B cell (primary cell): ENCODE results near the gene C5orf34. TPM values are rescaled to one million over a fixed set of nuclear protein-coding genes. Genes with fewer than 3 reads are reported as not detected.

ENCODE experiments used
- ATAC-seq: fragments of 200-7000 bp; cut with Tn5 transposase; one replicate; pipeline ENCODE4 v1.10.0; 2021; ENCODE audit warnings: low read depth, mild to moderate bottlenecking, moderate number of reproducible peaks, moderate library complexity
- CTCF ChIA-PET: fragments of 350-600 bp; sonication (Branson Sonifier 250); formaldehyde crosslinking; loops from one replicate; lab custom pipeline; 2021; ENCODE audit warnings: antibody characterized with exemption, inconsistent platforms; lab: Charles Lee
- POLR2A ChIA-PET: fragments of 350-600 bp; sonication (Branson Sonifier 250); formaldehyde crosslinking; loops from one replicate; lab custom pipeline; 2021; ENCODE audit warnings: antibody characterized with exemption; lab: Charles Lee
- DNase-seq: peaks from one replicate; pipeline ENCODE4 v3.0.0; 2013
- H2AFZ ChIP-seq: 2 replicates; pipeline ENCODE4 v1.6.1; 2012; ENCODE audit warnings: mild to moderate bottlenecking, low read depth, low read length; ENCODE audit not compliant: insufficient read depth, poor library complexity, severe bottlenecking
- H3K27ac ChIP-seq, 2 donors: 1 replicate in 1 of 2; 2 replicates in 1 of 2; pipeline ENCODE4 v1.5.1; 2012 to 2013; ENCODE audit warnings: low read length in 2 of 2, mild to moderate bottlenecking in 2 of 2, moderate library complexity in 1 of 2
- H3K27me3 ChIP-seq, 4 experiments: fragments of 200-600 bp in 1 of 4; sonication (generic) in 1 of 4; replicated peaks in 1 of 4; 1 replicate in 2 of 4; 2 replicates in 2 of 4; pipeline versions ENCODE4 v1.6.1 to v1.7.0; 2013 to 2016; ENCODE audit warnings: low read length in 3 of 4, mild to moderate bottlenecking in 2 of 4, mixed read lengths in 1 of 4, moderate library complexity in 1 of 4; ENCODE audit not compliant: insufficient read depth in 4 of 4, control insufficient read depth in 3 of 4; ENCODE audit errors: control extremely low read depth in 1 of 4
- H3K36me3 ChIP-seq, 2 experiments: replicated peaks in 1 of 2; 1 replicate in 1 of 2; 2 replicates in 1 of 2; pipeline versions ENCODE4 v1.6.1 to v1.7.1; 2013; ENCODE audit warnings: low read length in 1 of 2; ENCODE audit not compliant: insufficient read depth in 2 of 2, control insufficient read depth in 1 of 2; ENCODE audit errors: control extremely low read depth in 1 of 2, extremely low read depth in 1 of 2
- H3K4me1 ChIP-seq, 2 donors: fragments of 200-600 bp in 1 of 2; sonication (generic) in 1 of 2; 1 replicate in 1 of 2; 2 replicates in 1 of 2; pipeline versions ENCODE4 v1.5.1 to v1.6.1; 2013 to 2017; ENCODE audit warnings: low read length in 2 of 2; ENCODE audit not compliant: control insufficient read depth in 2 of 2, insufficient read depth in 2 of 2
- H3K4me2 ChIP-seq: replicated peaks from 2 replicates; pipeline ENCODE3; 2012; ENCODE audit warnings: mild to moderate bottlenecking, low read depth, low read length; ENCODE audit not compliant: poor library complexity, severe bottlenecking
- H3K4me3 ChIP-seq, 5 experiments: fragments of 200-600 bp in 1 of 5; sonication (generic) in 1 of 5; 1 replicate in 3 of 5; 2 replicates in 2 of 5; pipeline versions ENCODE4 v1.5.1 to v1.7.0; 2011 to 2016; ENCODE audit warnings: low read length in 4 of 5, mild to moderate bottlenecking in 4 of 5, low read depth in 2 of 5, control low read depth in 1 of 5, moderate library complexity in 1 of 5; ENCODE audit not compliant: insufficient read depth in 1 of 5; ENCODE audit errors: control extremely low read depth in 1 of 5, extremely low read depth in 1 of 5
- H3K79me2 ChIP-seq: fragments of 200-600 bp; sonication (generic); one replicate; pipeline ENCODE4 v1.6.0; 2016; ENCODE audit warnings: low read length; ENCODE audit not compliant: control insufficient read depth, insufficient read depth
- H3K9ac ChIP-seq: fragments of 200-600 bp; sonication (generic); 2 replicates; pipeline ENCODE4 v1.6.1; 2017; ENCODE audit warnings: mild to moderate bottlenecking, low read length, moderate library complexity
- H3K9me3 ChIP-seq, 3 donors: one replicate each; pipeline versions ENCODE4 v1.6.1 to v1.7.1; 2013; ENCODE audit warnings: low read length in 2 of 3; ENCODE audit not compliant: control insufficient read depth in 2 of 3, insufficient read depth in 1 of 3; ENCODE audit errors: control extremely low read depth in 1 of 3
- H4K20me1 ChIP-seq: 2 replicates; pipeline ENCODE4 v1.6.0; 2012; ENCODE audit warnings: mild to moderate bottlenecking, low read length; ENCODE audit not compliant: insufficient read depth, control insufficient read depth, poor library complexity, severe bottlenecking
- H3K27ac Mint-ChIP-seq: one replicate; pipeline ENCODE4 v1.8.0; 2021; ENCODE audit warnings: mixed read lengths
- H3K27me3 Mint-ChIP-seq: one replicate; pipeline ENCODE4 v1.8.0; 2021; ENCODE audit warnings: mixed read lengths
- H3K4me1 Mint-ChIP-seq: one replicate; pipeline ENCODE4 v1.8.0; 2021; ENCODE audit warnings: mixed read lengths
- H3K4me3 Mint-ChIP-seq: one replicate; pipeline ENCODE4 v1.8.0; 2021; ENCODE audit warnings: mixed read lengths
- H3K9me3 Mint-ChIP-seq: one replicate; pipeline ENCODE4 v1.8.0; 2022; ENCODE audit warnings: mixed read lengths; ENCODE audit not compliant: insufficient read depth
- CTCF ChIP-seq: fragments of 200-600 bp; IDR thresholded peaks from one replicate; pipeline ENCODE4 v1.8.0; 2022; ENCODE audit warnings: antibody characterized with exemption, mild to moderate bottlenecking
- EZH2 ChIP-seq: IDR thresholded peaks from 2 replicates; pipeline ENCODE4 v1.6.1; 2012; ENCODE audit warnings: borderline replicate concordance, low read depth, mild to moderate bottlenecking, moderate library complexity, low read length; ENCODE audit not compliant: insufficient read depth, poor library complexity, severe bottlenecking
- WGBS: methylation state at CpG from one replicate; pipeline ENCODE4 v1.1.5; 2013; ENCODE audit warnings: missing lambda C conversion rate; ENCODE audit not compliant: insufficient coverage; 5-methylcytosine and 5-hydroxymethylcytosine counted together
- intact Hi-C: fragments of 100-400 bp; cut with micrococcal nuclease; formaldehyde crosslinking; loops from one replicate; pipeline ENCODE4 v1.10.0; 2022
- polyA plus RNA-seq: library from polyadenylated mRNA; depleted of rRNA; stranded (reverse); fragments of >200 nt; gene quantifications from 2 replicates; pipeline ENCODE4 v1.2.3, GENCODE V29; 2012
- total RNA-seq, 2 donors: library from RNA; stranded (reverse); fragments of 120-200 nt in 1 of 2; gene quantifications; 1 replicate in 1 of 2; 2 replicates in 1 of 2; pipeline versions ENCODE4 v1.2.3 to v1.2.4, GENCODE V29; 2013 to 2022

The C5orf34 gene
- total and polyA plus RNA-seq, 2 donors (not counting 1 experiment from before 2014, with no cell fraction given): 2.6 to 5.5 TPM

- intact Hi-C loops: loop anchor here (1.0 kb wide), 1 partner anchor 89 kb away; the partner anchor contains the start of gene NNT
- POLR2A ChIA-PET: interaction anchor here (0.6 to 1.6 kb wide), 5 partner anchors 29 to 393 kb away, joined by 3 to 30 read pairs (median 4); partner anchors contain the start of genes NNT, TMEM267 and ZNF131
- ATAC-seq: peak; percentile 1
Observed at GRCh38 chr5:43514471-43514815, 505 bp downstream of the C5orf34 start.

More at GRCh38 chr5:43514471-43514815, 505 bp downstream of the C5orf34 start:
- CTCF ChIA-PET: interaction anchor here (0.6 to 2.4 kb wide), 4 partner anchors 11 to 201 kb away, joined by 3 to 17 read pairs (median 4); partner anchors contain the start of genes HMGCS1 and TMEM267
- Histone ChIP-seq H3K4me3 (peak overlapping the region; percentile 78 to 93 (median 88)), H3K4me2 (peak overlapping the region; percentile 77), H3K9ac (peak overlapping the region; percentile 83), H3K79me2 (peaks cover 21% of the 10 kb centered on the region), H3K9me3 (no peaks in the 10 kb centered on the region), H2AFZ (peak overlapping the region; percentile 89), H4K20me1 (no peaks in the 10 kb centered on the region), H3K36me3 (no peaks in the 10 kb centered on the region), H3K27ac (peak overlapping the region; percentile 85 to 93), H3K4me1 (peaks cover 12 to 18% of the 10 kb centered on the region in 2 donors), H3K27me3 (no peaks in the 10 kb centered on the region)
- no peaks in the 10 kb centered on the region for H3K27me3 Mint-ChIP-seq
- H3K4me1 Mint-ChIP-seq: peaks cover 23% of the 10 kb centered on the region
- H3K27ac Mint-ChIP-seq: peak overlapping the region; percentile 88
- WGBS: 0% methylated on average over 5 of the region's 6 CpGs
- H3K9me3 Mint-ChIP-seq: no peaks in the 10 kb centered on the region
- no peak for DNase-seq
- no peak for TF ChIP-seq EZH2
- no peak for TF ChIP-seq CTCF
- peak overlapping the region; percentile 94 for H3K4me3 Mint-ChIP-seq
